ENCODE data around the gene BAIAP2. TPM values are rescaled to one million over a fixed set of nuclear protein-coding genes. Genes with fewer than 3 reads are reported as not detected.

BAIAP2 gene
- polyA plus RNA-seq, 3 donors = 43.7 to 47.5 (median 44.5) TPM

DNA sequence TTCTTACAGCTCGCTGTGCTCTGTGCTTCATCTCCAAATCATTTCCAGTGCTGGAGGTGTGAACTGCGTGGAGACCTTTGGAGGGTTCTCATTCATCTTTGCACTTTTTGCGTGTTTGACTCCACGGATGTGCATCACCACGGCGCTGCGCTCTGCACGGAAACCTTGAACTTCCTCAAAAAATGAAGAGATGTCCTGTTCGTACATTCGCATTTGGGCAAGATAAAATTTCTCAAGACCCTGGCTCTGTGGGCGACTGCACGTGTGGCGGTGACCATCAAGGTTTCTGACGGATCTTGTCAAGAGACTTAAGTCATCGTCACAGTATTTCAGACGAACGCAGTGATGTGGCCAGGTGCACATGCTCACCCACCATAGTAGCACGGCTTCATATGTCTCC is 120.0 kb downstream of the BAIAP2 start:
- DNase-seq (ENCODE audit: extremely low read depth in 1 of 11, low read depth in 9 of 11, low spot score in 4 of 11) = no peak

DNA sequence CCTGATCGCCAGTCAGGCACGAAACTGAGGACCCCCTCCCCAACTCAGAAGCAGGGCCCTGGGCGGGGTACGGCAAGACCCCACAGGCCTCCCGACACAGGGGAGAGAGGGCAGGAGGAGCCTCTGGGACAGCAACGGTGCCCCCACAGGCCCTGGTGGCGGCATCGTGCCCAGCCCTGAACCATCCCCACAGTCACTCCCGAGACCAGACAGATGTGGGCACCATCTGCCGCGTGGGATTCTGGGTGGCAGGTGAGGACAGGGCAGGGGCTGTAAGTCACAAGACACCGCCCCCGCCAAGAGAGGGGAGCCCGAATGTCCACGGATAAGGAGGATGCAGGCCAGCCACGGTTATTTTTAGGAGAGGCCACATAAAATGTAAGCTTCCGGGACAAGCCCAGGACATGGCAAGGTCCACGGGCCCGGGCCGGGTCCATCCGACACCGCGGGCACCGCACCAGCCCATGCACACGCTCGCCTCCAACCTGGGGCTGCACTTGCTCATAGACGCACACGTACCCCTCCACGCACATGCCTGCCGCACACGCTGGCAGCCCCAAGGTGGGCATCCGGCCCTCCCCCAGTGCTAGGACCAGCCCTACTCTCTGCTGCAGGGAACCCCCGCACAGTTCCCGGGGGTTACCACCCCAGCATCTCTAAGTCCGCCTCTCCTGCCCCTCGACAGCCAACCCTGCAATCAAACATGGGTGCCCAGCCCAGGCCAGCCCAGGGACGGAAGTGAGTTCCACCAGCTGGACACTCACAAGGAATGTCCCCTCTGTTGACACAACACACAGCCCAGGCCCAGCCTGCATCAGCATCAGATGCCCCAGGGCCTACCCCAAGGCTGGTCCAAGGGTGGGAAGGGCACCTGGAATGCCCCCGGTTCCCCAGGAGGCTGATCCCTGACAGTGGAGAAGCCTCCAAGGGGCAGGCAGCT is 122.2 kb downstream of the BAIAP2 start:
- DNase-seq (ENCODE audit: extremely low read depth in 1 of 11, low read depth in 9 of 11, low spot score in 4 of 11) = no peak

DNA sequence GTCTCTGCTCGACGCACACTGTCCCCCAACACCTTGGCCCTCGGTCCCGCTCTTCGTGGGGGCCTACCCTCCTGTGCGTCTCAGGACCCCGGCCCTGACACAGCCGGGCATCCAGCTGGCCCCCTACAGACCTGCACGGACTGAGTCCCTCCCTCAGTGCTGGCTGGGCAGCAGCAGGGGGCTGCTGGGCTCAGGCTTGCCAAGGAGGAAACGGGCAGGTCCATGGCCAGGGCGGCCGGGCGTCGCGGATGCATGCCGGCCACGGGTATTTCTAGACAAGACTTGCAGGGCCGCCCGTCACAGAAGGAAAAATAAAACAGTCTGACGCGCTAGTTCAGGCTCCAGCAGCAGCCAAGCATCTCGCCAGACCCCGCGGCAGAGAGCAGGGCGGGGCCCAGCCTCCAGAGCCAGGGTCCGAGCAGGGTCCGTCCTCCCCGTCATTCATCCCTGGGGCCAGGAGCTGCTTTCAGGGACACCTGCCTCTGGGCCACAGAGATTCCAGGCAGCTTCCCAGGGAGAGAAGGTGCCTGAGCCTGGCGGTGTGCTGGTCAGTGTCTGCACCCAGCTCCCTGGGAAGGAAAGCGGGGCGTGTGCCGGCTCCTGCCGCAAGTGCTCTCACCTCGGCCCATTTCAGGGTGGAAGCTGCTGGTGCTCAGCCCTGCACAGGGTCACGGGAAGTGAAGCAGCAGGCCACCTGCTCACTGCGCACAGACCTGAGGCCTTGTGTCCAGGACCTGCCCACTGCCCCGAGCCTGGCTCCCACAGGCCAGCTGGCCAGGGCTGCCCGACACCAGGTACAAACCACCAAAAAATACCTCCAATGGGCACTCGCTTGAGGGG is 123.1 kb downstream of the BAIAP2 start:
- no peak for DNase-seq (ENCODE audit: extremely low read depth in 1 of 11, low read depth in 9 of 11, low spot score in 4 of 11)

DNA sequence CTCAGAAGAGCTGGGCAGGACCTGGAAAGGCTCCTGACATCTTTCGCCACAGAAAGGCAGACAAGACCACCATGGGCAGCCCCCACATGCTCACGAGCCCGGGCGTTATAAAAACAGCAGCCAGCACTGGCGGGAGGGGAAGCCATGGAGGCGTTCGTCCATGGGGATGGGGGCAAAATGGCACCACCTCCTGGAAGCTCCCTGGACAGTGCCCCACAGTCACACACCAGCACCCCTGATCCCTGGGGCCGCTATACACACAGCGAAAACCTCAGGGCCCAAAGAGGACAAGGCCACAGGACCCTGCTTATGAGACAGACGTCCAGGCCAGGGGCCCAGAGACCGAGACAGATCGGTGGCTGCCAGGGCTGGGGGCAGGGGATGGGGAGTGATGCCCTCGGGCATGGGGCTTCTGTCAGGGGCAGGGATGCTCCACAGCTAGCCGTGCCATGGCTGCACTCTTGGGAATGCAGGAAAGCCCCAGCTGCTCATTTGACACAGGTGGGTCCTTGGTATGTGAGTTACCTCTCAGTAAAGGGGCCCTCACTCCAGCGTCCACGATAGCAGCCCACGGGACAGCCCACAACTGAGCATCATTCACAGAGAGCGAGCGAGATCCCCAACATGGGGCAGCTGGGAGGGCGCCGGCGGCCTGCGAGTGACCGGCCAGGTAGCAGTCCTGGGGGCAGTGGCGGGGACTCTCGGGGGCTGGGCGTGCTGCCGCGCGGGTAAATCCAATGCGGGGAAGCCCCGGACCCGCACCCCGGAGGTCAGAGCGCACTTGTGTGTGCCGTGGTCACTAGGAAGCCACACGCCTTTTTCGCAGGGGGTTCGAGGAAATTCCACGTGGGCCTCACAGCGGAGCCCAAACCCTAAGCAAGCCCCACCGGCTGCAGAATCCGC is 124.0 kb downstream of the BAIAP2 start:
- no peak for DNase-seq (ENCODE audit: extremely low read depth in 1 of 11, low read depth in 9 of 11, low spot score in 4 of 11)

DNA sequence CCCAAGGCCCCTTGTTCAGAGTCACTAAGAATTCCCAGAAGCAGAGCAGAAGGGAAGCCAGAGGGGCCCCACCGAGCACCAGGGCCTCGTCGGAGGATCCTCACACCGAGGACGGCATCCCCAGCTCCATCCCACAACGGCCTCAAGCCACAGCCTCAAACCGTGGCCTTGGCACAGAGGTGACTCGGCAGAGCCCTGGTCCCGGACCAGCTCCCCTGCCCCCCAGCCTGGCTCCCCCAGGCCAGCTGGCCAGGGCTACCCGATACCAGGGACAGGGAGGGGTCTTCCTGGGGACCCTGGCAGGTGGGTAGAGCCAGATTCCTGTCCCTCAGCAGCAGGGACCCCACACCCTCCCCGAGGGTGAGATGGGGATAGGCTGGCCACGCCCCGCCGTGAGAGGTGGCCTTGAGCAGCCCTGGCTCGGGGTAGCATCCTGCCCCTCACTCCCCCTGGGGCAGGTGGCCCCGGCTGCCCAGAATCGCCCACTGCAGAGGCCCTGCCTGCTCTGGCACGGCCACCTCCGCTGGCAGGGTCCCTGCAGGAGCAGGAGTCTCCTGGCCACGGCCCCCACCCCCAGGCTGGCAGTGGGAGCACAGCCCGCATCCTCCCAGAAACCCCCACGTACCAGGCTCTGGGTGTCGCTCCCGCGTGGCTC is 124.8 kb downstream of the BAIAP2 start:
- DNase-seq (ENCODE audit: extremely low read depth in 1 of 11, low read depth in 9 of 11, low spot score in 4 of 11) = no peak

DNA sequence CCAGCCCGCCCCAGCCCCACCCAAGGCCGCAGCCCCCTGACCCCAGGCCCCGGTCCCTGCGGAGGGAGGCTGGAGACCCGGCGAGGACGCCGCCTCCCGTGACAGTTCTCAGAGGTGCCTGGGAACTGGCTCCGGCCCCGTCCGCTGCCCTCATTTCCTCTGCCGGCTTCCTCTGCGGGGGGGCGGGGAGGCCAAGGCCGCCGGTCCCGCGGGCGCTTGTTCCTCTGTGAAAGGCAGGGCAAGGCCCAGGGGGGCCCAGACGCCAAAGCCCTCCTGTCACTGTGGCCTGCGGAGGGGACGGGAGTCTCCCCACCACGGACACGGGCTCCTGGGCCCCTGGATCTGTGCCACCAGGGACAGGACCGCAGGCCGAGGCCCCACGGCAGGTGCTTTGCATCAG is 125.4 kb downstream of the BAIAP2 start:
- DNase-seq (ENCODE audit: extremely low read depth in 1 of 11, low read depth in 9 of 11, low spot score in 4 of 11) = no peak

DNA sequence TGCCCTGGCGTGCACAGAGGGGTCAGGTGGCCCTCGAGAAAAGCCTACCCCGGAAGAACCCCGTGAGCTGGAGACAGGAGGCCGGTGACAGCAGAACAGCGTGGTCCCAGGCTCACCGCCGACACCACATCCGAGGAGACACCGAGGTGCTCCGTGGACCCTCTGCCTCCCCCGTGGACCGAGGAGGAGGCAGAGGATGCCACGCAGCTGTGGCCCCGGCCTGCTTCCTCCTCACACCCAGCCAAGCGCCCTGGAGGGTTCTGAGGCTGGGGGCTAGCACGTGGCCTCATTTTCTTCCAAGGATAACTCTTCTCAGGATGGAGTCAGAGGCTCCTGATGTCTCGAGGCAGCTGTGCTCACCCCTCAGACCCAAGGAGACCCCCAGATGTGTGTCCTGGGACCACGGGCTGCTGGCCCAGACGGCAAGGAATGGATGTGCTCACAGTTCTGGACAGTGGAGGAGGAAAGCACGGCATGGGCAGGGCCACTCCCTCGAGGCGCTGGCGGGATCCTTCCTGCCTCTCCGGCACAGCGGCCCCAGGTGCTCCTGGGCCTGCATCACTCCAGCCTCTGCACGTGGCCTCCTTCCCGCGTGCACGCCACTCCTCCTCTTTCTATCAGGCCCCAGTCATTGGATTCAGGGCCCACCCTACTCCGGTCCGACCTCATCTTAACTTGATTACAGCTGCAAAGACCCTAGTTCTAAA is 125.9 kb downstream of the BAIAP2 start:
- DNase-seq (ENCODE audit: extremely low read depth in 1 of 11, low read depth in 9 of 11, low spot score in 4 of 11) = no peak

DNA sequence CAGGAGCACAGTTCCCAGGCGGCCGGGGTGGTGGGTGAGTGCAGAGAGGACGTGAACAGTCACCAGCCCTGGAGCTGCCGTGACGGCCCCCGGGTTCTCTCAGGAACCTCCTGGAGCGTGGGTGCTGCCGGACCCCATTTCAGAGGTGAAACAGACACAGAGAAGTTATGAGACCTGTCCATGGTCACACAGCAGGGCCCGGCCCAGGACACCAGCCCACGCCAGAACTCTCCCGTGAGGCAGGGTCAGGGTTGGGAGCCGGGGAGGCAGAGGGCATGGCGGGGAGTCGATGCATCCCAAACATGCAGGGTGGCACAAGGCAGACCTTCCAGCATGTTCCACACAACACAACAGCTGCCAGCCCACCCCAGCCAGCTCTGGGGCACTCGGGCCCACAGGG is 126.6 kb downstream of the BAIAP2 start:
- no peak for DNase-seq (ENCODE audit: extremely low read depth in 1 of 11, low read depth in 9 of 11, low spot score in 4 of 11)

DNA sequence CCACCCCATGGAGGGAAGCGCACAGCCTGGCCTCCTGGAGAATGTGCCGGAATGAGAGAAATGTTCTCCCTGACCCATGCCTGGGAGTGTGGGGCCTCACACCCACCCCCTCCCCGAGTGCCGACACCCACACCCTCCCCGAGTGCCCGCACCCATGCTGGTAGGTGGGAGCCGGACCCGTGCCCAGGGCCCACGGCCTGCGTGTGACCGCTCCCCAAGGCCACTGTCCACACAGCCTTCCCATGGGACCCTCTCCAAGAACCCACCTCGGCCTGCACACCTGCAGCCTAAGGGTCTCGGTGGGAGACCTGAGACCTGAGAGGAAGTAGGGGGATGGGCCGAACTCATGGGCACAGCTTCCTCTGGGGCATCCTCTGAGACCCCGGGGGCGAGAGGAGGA is 127.0 kb downstream of the BAIAP2 start:
- no peak for DNase-seq (ENCODE audit: extremely low read depth in 1 of 11, low read depth in 9 of 11, low spot score in 4 of 11)

DNA sequence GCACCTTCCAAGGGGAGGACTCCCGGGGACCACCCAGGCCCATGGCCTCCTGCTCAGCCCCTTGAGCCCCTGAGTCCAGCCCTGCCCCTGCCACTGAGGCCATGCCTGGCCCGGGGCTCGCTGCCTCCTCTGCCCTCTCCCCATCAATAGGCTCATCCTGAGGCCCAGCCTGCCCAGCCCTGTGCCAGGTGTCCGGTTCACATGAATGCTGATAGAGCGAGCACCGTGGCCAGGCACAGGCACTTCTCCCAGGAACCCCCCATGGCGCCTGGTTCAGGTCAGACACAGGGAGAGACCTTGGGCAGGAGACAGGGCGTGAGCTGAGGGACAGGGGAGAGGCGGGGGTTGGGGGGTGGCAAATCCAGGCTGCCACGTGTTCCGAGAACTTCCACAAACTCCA is 127.5 kb downstream of the BAIAP2 start:
- no peak for DNase-seq (ENCODE audit: extremely low read depth in 1 of 11, low read depth in 9 of 11, low spot score in 4 of 11)

DNA sequence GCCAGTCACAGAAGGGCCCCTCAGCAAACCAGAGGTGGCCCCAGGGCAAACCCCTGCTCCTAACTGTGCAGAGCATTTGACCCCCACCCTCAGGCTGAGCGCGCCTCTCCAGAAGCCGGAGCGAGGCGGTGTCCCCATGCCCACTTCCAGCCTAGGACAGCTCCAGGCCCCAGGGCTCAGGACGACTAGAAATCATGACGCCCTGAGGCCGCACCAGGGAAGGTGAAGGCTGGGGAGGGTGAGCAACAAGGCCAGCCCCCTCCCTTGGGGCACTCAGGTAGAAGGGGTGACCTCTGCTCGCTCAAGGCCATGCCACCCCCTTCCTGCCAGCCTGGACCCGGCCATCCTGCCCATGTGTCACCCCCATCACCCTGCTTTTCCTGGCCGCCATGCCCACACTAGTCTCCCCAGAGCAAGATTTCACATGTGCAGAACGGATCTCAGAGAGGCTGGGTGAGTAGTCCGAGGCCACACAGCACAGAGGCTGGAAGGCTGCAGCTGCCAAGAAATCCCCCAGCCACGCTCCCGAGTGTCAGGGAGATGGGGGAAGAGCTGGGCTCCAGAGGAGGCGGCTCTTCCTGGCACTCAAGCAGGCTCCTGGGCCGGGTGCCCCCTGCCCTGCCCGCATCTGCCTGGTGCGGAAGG is 128.2 kb downstream of the BAIAP2 start:
- no peak for DNase-seq (ENCODE audit: extremely low read depth in 1 of 11, low read depth in 9 of 11, low spot score in 4 of 11)

DNA sequence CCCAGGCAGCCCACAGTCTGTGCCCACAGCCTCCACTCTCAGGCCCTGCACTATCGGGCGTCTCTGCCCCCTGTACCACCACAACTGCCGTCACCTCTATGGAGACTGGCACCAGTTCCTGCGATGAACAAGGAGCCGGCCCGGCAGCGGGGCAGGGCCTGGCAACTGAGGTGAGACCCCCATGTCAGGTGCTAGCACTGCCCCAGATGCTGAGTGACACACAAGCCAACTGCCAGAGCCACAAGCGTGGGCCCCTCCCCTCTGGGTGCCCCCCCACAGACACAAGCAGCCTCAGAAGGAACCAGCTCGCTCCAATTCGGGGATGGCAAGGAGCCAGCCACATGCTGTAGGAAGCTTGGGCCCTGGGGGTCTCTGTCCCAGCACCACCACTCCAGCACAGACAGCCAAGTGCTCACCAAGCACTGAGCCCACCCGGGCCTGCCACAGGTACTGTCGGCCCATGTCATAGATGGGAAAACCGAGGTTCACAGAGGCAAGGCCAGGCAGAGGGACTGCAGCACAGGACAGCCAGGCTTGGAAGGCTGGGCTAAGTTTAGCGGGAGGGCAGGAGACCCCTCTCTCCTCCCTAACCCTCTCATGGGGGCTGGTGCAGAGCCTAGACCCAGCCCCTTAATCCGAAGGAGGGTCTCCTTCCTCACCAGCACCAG is 128.9 kb downstream of the BAIAP2 start:
- DNase-seq (ENCODE audit: extremely low read depth in 1 of 11, low read depth in 9 of 11, low spot score in 4 of 11) = no peak

DNA sequence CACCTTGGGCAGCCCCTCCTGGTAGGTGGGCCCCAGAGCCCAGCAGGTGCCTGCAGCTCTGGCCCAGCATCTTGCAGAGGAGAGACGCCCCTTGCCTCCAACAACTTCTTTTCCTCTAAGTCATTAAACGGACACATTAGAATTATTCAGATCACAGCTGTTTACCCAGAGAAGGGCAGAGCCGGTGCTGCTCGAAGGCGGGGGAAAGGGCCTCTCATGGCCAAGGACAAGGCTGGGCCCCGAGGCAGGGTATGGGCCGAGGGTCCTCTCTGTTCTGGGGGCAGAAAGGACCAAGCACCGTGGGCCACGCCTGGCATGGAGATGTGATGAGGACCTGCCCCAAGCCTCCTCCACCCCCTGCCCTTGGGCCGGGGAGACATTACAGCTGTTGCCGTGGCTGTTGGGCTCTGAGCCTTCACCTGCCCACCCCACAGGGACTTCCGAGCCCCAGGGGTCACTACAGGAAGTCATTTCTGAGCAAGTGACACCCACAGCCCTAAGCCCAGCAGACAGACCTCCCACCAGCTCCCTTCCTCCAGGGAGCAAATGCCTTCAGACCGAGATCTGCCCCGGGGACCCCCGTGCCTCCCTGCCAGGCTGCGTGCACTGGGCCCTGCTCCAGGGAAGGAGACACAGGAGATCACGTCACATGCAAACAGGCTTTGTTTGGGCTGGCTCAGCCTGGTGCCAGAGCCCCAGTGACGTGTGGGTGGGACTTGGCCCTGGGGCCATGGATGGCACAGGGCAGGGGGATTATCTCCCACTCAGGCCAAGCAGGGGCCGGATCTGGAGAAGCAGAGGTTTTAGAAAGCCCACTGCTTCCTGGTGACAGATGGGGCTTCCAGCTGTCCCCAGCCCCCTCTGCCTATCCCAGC is 129.7 kb downstream of the BAIAP2 start:
- no peak for DNase-seq (ENCODE audit: extremely low read depth in 1 of 11, low read depth in 9 of 11, low spot score in 4 of 11)

DNA sequence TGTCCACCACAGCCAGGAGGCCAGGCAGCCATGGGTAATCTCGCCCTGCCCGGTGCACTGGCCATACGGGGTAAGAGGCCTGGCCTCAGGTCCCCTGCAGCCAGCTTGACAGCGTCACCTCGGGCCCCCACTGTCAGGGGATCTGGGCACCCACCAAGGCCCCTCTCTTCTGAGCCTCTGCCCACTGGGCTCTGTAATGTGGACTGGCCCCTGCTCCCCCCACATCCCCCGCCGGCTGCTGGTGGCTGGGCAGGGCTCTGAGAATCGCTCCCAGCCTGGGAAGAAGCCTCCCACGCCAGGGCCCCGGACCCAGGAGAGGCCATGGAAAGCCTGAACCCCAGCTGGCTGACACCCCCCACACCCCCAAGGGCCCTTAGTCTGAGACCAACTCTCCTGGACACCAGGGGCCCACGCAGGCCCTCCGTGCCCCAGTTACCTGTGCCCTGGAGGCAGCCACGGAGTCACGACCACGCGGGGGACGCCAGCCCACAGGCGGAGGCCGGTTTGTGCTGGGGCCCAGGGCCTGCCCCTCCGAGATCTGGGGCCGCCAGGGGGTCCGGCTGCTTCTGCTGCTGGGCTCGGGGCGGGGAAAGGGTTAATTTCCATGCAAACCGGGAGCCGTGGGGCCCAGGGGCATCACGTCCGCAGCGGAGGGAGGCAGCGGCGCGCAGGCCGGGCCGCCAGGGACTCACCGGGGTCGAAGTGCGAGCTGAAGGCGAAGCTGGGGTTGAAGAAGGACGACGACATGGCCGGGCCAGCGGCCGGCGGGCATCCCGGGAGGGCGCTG is 130.5 kb downstream of the BAIAP2 start, which contains the start of gene PVALEF:
Gene PVALEF (plus strand): TSS at position 262 of the 787 bp plus-strand sequence. CDS start 15,720 bp downstream, outside the sequence.
- peak in 1 of 11 donors; percentile 43 for DNase-seq (ENCODE audit: extremely low read depth in 1 of 11, low read depth in 9 of 11, low spot score in 4 of 11)

DNA sequence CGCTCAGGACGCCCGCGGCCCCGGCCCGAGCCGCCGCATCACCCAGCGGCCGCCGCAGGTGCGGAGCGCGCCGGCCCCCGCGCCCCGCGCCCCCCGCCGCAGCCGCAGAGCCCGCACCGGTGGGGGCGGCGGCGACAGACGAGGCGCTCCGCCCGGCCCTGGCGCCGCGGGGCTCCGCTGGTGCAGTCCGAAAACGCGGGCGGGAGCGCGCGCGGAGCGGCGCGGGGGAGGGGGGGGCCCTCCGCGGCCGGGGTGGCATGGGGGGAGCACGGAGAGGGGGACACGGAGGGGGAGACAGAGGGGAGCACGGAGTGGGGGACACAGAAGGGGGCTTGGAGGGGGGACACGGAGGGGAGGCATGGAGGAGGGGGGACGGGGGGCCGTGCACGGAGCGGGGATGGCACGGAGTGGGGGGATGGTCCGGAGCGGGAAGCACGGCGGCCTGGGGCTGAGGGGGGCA is 131.1 kb downstream of the BAIAP2 start, which contains the start of gene AATK:
Gene AATK (minus strand): TSS at position 189 of the 460 bp plus-strand sequence. CDS start 229 bp downstream, outside the sequence.
- DNase-seq (ENCODE audit: extremely low read depth in 1 of 11, low read depth in 9 of 11, low spot score in 4 of 11) = no peak

All from renal cortex interstitium (tissue), 11 donors.